OCI-LY1 (cell line): ENCODE results near the gene CNNM1.

Source experiments
- EZH2 ChIP-seq: fragments of 200-600 bp; sonication (generic), shearing (Covaris generic); IDR thresholded peaks from 2 replicates; pipeline ENCODE4 v1.8.0; 2017; ENCODE audit warnings: borderline replicate concordance, mixed run types, mild to moderate bottlenecking, antibody characterized with exemption, low read length, moderate library complexity, mixed read lengths
- TF ChIP-seq, protein P1 (sequence below): fragments of 200-600 bp; sonication (generic), shearing (Covaris generic); IDR thresholded peaks from 2 replicates; pipeline ENCODE4 v1.5.1; 2017; ENCODE audit warnings: mild to moderate bottlenecking, antibody characterized with exemption, low read length, moderate library complexity, mixed read lengths

- TF ChIP-seq, protein P1, sequence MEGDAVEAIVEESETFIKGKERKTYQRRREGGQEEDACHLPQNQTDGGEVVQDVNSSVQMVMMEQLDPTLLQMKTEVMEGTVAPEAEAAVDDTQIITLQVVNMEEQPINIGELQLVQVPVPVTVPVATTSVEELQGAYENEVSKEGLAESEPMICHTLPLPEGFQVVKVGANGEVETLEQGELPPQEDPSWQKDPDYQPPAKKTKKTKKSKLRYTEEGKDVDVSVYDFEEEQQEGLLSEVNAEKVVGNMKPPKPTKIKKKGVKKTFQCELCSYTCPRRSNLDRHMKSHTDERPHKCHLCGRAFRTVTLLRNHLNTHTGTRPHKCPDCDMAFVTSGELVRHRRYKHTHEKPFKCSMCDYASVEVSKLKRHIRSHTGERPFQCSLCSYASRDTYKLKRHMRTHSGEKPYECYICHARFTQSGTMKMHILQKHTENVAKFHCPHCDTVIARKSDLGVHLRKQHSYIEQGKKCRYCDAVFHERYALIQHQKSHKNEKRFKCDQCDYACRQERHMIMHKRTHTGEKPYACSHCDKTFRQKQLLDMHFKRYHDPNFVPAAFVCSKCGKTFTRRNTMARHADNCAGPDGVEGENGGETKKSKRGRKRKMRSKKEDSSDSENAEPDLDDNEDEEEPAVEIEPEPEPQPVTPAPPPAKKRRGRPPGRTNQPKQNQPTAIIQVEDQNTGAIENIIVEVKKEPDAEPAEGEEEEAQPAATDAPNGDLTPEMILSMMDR = no peak
- TF ChIP-seq EZH2 = no peak
Measured at GRCh38 chr10:99421233-99421739, 92.1 kb downstream of the CNNM1 start.
